Astrocyte of the hippocampus (primary cell): ENCODE measurements around the gene CAMK4.
A peak's percentile ranks its signal among the peaks of the same experiment; 100 is the strongest.

Source experiments
- DNase-seq: peaks from one replicate; pipeline ENCODE4 v3.0.0; 2011; ENCODE audit warnings: low read depth, low spot score

The CAMK4 gene

DNA sequence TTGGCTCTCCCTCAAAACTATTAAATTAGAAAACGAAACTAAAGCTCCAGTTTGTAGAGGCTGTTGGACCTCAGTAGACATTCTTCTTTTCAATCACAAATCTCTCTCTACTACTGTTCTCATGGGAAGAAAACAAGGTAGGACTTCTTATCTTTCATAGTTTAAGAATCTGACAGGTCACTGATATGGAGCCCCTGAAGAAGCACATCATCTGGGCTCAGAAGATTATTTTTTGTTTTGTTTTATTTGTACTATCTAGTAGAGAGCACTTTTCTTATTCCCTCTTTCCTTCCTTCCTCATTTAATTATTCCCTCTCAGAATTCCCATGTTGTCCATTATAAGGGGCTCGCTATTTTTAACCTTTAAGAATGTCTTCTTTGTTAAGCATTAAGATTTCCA, 261.9 kb downstream of the CAMK4 start:
- no peak for DNase-seq

GRCh38 chr5:111486926-111487325, 262.7 kb downstream of the CAMK4 start:
- no peak for DNase-seq

DNA sequence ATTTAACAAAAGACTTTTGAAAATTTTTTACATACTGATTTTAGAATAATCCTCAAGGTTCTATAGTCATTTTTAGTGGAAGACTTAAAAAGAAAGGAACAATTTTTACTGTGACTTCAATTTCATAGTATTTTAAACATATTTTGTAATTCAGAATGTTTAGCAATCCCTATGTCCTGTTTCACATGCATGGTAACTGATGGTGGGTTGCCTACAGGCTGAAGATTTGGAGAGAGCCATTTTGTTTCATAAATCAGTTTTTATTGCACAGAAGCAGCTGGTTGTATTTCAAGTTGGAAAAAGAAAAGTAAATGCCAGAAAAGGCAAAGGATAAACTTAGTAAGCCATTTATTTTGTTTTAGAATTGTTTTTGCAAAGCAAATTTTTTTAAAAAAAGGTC, 264.2 kb downstream of the CAMK4 start:
- no peak for DNase-seq

DNA sequence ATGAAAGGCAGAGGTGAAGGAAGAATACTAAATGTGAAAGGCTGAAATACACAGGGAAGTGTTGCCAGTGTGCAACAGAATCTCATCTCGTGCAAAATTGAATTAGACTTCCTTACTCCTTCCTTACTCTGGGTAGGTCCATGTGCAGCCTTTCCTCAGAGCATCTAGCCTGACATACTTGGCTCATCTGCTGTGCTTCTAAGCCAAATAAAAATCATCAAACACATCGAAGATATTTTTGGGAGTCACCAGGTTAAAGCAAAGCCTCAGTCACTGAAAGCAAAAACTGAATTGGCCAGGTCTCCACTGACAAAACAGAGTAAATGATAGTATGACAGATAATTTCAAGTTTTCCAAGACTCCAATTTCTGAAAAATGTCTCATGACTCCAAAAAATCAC, 268.8 kb downstream of the CAMK4 start:
- DNase-seq: no peak

GRCh38 chr5:111494355-111494999, 270.3 kb downstream of the CAMK4 start:
- peak; percentile 6 for DNase-seq

DNA sequence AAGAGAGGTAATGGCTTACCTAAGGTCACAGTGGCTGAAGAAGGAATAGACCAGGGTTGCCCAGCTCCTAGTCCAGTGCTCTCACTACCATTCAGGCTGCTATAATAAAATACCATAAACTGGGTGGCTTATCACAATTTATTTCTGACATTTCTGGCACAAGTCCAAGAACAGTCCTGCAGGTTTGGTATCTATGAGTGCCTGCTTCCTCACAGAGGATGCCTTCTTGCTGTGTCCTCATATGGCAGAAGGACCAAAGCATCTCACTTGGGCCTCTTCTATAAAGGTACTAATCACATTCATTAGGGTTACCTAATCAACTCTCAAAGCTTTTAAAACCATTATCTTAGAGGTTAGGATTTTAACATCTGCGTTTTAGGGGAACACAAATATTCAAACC, 271.0 kb downstream of the CAMK4 start:
- no peak for DNase-seq

GRCh38 chr5:111498346-111498745, 274.2 kb downstream of the CAMK4 start:
- no peak for DNase-seq

DNA sequence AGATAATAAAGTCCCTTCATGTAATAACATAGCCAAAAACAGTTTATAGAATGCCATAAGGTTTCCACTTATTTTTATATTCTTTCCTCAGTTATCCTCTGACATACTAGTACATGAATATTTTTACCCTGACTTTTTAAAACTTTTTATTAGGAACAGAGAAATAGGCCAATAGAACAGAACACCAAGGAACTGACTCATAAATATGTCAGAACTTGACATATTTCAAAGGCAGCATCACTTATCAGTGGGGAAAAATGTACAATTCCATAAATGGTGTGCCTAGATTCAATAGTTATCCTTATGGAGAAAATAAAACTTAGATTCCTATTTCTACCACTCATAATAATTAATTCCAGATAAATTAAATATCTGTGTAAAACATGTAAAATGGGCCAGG, 278.8 kb downstream of the CAMK4 start:
- DNase-seq: no peak

DNA sequence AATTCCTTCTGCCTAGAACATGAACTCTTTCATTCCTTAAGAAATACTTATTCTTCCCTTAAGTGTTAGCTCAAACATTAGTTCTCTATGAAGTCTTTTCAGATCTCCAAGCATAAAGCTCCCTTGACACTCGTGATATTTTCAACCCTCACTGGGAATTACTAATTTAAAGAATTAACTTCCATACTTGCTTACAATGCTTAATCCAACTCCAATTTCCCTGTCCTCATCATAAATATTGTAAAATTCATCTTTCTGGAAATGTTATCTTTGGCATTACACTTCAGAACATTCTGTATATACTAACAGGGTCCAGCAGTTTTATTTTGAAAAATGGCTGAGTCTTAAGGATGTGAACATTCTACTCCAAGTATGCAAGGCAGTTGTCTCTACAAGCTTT, 280.9 kb downstream of the CAMK4 start:
- DNase-seq: no peak

DNA sequence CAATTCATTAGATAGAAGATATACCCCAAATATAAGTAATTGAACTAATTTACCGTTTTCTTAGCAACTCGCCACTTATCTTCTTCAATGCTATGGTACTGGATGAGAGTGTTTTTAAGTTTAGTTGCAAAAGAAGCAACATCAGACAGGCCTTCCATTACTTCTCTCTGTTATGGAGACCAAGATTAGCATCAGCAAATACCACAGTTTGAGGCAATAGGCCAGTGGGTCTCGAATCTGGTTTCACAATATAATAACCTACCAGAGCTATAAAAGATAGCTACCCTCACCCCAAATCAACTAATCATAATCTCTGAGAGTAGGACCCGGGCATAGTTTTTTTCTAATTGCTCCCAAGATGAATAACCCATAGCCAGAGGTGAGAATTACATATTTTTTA, 283.1 kb downstream of the CAMK4 start:
- DNase-seq: no peak

DNA sequence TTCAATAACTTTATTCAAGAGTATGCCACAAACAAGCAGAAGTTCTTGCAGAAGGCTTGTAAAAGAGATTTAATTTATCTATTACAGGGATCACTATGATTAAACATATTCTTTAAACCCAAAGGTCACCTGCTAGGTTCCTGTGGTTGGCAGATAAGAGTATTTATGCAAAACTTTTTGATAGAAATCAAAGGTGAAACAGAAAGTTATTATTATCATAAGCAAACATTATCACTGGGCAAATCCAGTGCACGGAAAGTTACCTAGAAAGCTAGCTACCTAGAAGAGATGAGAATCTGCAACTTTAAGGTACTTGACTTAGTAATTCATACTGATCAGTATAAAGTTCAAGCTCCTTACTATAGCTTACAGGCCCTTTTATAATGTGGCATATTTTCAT, 284.9 kb downstream of the CAMK4 start:
- DNase-seq: no peak

DNA sequence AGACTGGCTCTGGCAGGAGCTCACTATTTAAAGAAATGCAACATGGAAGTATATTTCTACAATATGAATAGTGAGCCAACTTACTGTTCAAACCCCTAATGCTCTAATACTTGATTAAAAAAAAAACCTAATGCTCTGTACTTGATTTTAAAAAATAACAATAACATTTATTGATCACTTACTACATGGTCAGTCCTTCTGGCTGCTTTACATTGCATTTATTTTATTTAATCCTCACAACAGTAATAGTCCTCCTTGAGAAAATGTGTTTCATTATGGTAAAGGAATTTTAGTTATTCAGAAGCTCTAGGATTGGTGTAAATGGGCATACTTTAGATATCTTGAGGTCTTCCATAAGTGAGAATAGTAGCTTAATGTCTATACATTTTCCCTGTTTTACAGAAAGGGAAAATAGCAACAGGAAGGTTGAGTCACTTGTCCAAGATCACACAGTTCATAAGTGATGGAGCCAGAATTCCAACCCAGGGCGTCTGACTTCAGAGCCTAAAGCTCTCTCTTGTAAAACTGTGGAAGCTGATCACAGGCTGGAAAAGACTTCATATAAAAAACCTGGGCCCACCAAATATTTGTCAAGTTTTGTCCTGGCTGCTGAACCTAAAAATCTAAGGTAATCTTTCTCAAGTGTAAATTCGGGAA, 287.1 kb downstream of the CAMK4 start:
- peak; percentile 28 for DNase-seq

DNA sequence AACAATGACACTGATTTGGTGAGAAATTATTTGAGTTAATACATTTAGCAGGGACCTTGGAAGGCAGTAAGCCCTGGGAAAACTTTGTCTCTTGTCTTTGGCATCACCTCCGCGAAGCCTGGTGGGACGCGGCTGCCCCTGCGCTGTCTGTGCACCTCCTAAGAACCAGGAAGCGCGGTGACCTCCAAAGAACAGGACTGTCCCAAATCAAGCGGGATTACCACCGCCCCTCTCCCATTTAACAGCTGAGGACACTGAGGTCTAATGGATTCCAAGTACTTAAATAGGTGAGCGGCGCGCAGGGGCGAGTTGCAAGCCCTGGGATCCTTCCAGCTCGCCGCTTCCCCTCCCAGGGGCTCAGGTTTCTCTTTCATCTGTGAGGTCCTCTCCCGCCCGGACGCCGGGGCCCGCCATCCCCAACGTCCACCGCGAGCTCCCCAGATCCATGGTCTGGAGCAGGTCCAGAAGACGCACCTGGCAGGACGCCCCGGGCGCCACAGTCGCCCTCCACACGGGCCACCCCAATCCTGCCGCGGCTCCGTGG, 287.7 kb downstream of the CAMK4 start:
- DNase-seq: no peak

DNA sequence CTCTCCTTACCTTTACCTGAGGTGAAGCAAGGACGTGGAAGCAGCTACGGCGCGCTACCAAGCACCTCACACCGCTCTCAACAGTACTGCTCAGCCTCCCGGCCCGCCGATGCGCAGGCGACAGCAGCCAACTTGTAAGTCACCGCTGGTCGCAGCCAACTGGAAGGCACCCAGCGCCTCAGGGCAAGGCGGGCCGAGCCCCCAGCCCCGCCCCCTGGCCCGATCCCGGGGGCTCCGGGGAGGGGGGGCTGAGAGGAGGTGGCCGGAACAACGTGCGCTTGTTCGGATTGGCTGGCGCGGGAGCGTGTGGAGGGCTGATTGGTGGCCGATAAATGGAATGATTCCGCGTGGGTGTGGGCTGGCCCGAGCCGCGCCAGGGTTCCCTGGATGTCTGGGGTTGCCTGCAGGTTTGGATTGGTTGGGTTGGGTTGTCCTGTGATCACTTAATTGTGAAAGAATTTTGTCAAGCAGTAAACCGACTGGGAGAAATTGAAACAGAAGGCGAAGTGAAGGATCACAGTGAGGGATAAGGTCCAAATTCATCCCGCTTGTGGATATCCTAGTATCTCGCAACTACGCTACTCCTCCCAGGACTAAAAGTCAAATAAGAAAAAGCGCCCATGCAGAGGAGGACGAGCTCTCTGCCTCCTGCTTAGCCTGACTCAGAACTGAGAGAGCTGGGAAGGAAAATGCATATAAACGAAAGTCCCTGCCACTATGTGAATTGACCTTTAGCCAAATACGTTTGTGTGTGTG, 288.4 kb downstream of the CAMK4 start, which contains the start of gene STARD4:
Gene STARD4, minus strand, starts transcription at position 161 of the 756 bp plus-strand sequence. CDS start 5,102 bp downstream, outside the sequence.
- peak; percentile 98 for DNase-seq

DNA sequence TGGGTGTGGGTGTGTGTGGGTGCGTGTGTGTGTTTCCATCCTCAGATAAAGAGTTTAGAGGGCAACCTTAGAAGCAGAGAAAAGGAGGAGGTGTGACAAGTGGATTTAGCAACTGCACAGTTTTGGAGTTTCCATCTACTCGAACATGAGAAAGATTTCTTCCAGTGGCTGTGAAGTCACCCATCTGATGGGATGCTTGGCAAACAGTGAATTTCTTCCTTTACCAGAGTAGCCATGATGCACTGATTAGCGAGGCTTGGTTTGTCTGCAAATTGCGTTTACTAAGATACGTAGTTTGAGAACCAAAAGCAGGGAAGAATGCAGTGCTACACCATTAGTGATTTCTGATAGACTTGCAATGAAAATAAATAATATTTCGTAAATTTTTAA, 288.9 kb downstream of the CAMK4 start:
- DNase-seq: no peak

- DNase-seq: no peak
Measured at GRCh38 chr5:111514087-111514486, 289.9 kb downstream of the CAMK4 start.

- DNase-seq: no peak
Measured at GRCh38 chr5:111517853-111518501, 293.8 kb downstream of the CAMK4 start.

- DNase-seq: no peak
Measured at GRCh38 chr5:111518777-111519176, 294.6 kb downstream of the CAMK4 start.

DNA sequence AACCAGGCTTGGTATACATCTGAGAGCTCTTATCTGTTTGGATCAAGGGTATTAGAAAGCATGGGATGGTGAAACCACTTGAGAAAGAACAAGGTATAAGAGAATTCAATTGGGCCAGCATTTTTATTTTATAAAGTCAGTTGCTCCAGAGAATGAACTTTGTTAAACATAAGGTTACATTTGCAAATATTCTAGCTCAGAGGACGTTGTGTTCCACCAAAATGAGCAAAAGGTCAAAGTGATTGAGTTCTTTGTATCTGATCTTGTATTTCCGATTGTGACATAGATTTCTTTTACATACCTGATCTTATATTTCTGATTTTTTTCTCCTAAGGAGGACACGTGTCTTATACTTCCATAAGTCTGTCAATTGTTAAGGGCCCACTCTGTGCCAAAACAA, 296.7 kb downstream of the CAMK4 start:
- DNase-seq: no peak

DNA sequence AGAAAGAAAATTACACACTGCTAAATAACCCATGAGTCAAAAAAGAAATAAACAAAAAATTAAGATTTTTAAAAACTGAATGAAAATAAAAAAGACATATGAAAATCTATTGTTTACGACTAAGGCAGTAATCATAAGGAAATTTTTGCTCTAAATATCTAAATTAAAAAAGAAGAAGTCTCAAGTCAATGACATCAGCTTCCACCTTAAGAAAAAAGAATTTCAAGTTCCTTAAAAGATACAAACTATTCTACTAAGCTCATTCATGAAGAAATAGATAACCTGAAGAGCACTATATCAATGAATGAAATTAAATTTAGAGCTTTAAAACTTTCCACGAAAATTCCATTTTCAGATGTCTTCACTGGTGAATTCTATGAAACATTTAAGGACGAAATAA, 303.9 kb downstream of the CAMK4 start:
- DNase-seq: no peak

DNA sequence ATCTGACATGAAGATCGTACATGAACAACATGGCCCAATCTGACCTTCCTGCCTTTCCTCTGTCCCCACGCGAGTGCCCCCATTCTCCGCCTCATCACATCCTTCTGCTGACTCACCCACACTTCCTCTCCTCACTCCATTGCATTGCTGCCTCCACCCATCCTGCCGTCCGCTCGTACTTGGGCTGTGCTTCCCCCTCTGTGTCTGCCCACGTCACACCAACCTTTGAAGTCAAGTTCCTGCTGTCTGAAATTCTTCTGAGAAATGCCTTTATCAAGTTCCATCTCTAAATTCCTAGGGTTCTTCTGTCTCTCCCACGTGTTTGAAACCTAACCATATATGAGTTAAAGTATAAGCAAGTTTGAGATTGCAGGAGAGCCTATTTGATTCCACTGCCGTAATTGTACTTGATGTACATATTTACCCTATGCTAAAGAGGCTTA, 306.1 kb downstream of the CAMK4 start:
- DNase-seq: peak; percentile 14
